IMR-90 (cell line): ENCODE data around the gene CBX6. TPM values are rescaled to one million over a fixed set of nuclear protein-coding genes. Genes with fewer than 3 reads are reported as not detected.

ENCODE experiments used
- ATAC-seq: fragments of 200-7000 bp; cut with Tn5 transposase; 2 replicates; pipeline ENCODE4 v1.9.1; 2020; ENCODE audit warnings: low read depth, mild to moderate bottlenecking, moderate library complexity
- BruUV-seq: library from RNA; stranded (reverse); fragments of 400-500 nt; replicated peaks from 2 replicates; lab custom pipeline; 2021; lab: Mats Ljungman, UMichigan
- CTCF ChIA-PET: fragments of 300-600 bp; formaldehyde crosslinking; extraction: SDS; loops from one replicate; lab custom pipeline; 2021; ENCODE audit warnings: antibody characterized with exemption; lab: Yijun Ruan, JAX
- POLR2A ChIA-PET: fragments of 300-600 bp; sonication (Branson Sonifier 250); formaldehyde crosslinking; loops from one replicate; lab custom pipeline; 2022; ENCODE audit warnings: antibody characterized with exemption; ENCODE audit not compliant: unreplicated experiment; lab: Charles Lee
- DNase-seq: peaks from one replicate; pipeline ENCODE4 v3.0.0; 2013
- H2AFZ ChIP-seq: replicated peaks from 2 replicates; pipeline ENCODE3; 2013; ENCODE audit warnings: low read length, mild to moderate bottlenecking; ENCODE audit not compliant: poor library complexity
- H2AK5ac ChIP-seq: 2 replicates; pipeline ENCODE4 v1.6.1; 2013; ENCODE audit warnings: low read depth, low read length, inconsistent platforms
- H2AK9ac ChIP-seq: replicated peaks from 2 replicates; pipeline ENCODE3; 2013; ENCODE audit warnings: mild to moderate bottlenecking, low read depth, low read length, moderate library complexity; ENCODE audit not compliant: poor library complexity
- H2BK120ac ChIP-seq: 2 replicates; pipeline ENCODE4 v1.6.1; 2013; ENCODE audit warnings: low read depth, low read length, inconsistent platforms
- H2BK15ac ChIP-seq: 3 replicates; pipeline ENCODE4 v1.6.1; 2013; ENCODE audit warnings: low read depth, low read length, inconsistent platforms
- H2BK20ac ChIP-seq: 2 replicates; pipeline ENCODE4 v1.6.1; 2013; ENCODE audit warnings: low read depth, mild to moderate bottlenecking, inconsistent platforms, low read length, moderate library complexity
- H2BK5ac ChIP-seq: 2 replicates; pipeline ENCODE4 v1.6.1; 2013; ENCODE audit warnings: mild to moderate bottlenecking, low read depth, low read length, inconsistent platforms; ENCODE audit not compliant: poor library complexity, severe bottlenecking
- H3K14ac ChIP-seq: replicated peaks from 2 replicates; pipeline ENCODE4 v1.6.1; 2013; ENCODE audit warnings: low read depth, low read length, inconsistent platforms
- H3K18ac ChIP-seq: 2 replicates; pipeline ENCODE4 v1.6.1; 2013; ENCODE audit warnings: low read depth, low read length, control low read depth
- H3K23ac ChIP-seq: 2 replicates; pipeline ENCODE4 v1.6.1; 2013; ENCODE audit warnings: low read depth, low read length, inconsistent platforms
- H3K27ac ChIP-seq: 2 replicates; pipeline ENCODE4 v1.5.1; 2013; ENCODE audit warnings: mild to moderate bottlenecking, control low read depth, low read length; ENCODE audit not compliant: insufficient read depth
- H3K27me3 ChIP-seq: 2 replicates; pipeline ENCODE4 v1.6.1; 2013; ENCODE audit warnings: low read length; ENCODE audit not compliant: control insufficient read depth, insufficient read depth
- H3K36me3 ChIP-seq: 2 replicates; pipeline ENCODE4 v1.6.1; 2013; ENCODE audit warnings: low read length, mixed read lengths; ENCODE audit not compliant: control insufficient read depth, insufficient read depth
- H3K4ac ChIP-seq: 2 replicates; pipeline ENCODE4 v1.6.1; 2013; ENCODE audit warnings: low read depth, low read length, inconsistent platforms
- H3K4me1 ChIP-seq: 2 replicates; pipeline ENCODE4 v1.6.1; 2013; ENCODE audit warnings: low read length, mixed read lengths; ENCODE audit not compliant: control insufficient read depth, insufficient read depth
- H3K4me2 ChIP-seq: 2 replicates; pipeline ENCODE4 v1.6.1; 2013; ENCODE audit warnings: low read depth, mild to moderate bottlenecking, control low read depth, low read length, moderate library complexity
- H3K4me3 ChIP-seq: 2 replicates; pipeline ENCODE4 v1.5.1; 2013; ENCODE audit warnings: low read depth, mild to moderate bottlenecking, control low read depth, low read length, moderate library complexity; ENCODE audit not compliant: insufficient read depth
- H3K56ac ChIP-seq: 2 replicates; pipeline ENCODE4 v1.6.1; 2013; ENCODE audit warnings: low read length, inconsistent platforms; ENCODE audit not compliant: insufficient read depth; ENCODE audit errors: extremely low read depth
- H3K79me1 ChIP-seq, 2 experiments: 2 replicates each; pipeline ENCODE4 v1.6.1; 2013; ENCODE audit warnings: low read length in 2 of 2, inconsistent platforms in 1 of 2, low read depth in 1 of 2
- H3K9ac ChIP-seq: 2 replicates; pipeline ENCODE4 v1.6.1; 2013; ENCODE audit warnings: low read depth, low read length, control low read depth
- H3K9me1 ChIP-seq: 2 replicates; pipeline ENCODE4 v1.6.1; 2013; ENCODE audit warnings: low read length, inconsistent platforms; ENCODE audit not compliant: insufficient read depth
- H3K9me3 ChIP-seq: 2 replicates; pipeline ENCODE4 v1.6.1; 2013; ENCODE audit warnings: low read length; ENCODE audit not compliant: control insufficient read depth, insufficient read depth
- H4K20me1 ChIP-seq: 2 replicates; pipeline ENCODE4 v1.6.1; 2013; ENCODE audit warnings: low read length, inconsistent platforms; ENCODE audit not compliant: insufficient read depth
- H4K5ac ChIP-seq: 2 replicates; pipeline ENCODE4 v1.6.1; 2013; ENCODE audit warnings: mild to moderate bottlenecking, low read depth, low read length, control low read depth
- H4K8ac ChIP-seq, 2 experiments: 2 replicates each; pipeline ENCODE4 v1.6.1; 2013; ENCODE audit warnings: low read depth in 2 of 2, low read length in 2 of 2, control low read depth in 1 of 2, inconsistent platforms in 1 of 2
- H4K91ac ChIP-seq: 2 replicates; pipeline ENCODE4 v1.6.1; 2013; ENCODE audit warnings: low read depth, low read length, inconsistent platforms; ENCODE audit not compliant: insufficient read depth
- BHLHE40 ChIP-seq: fragments of 150-350 bp; IDR thresholded peaks from 2 replicates; pipeline ENCODE4 v1.6.1; 2016; ENCODE audit warnings: mild to moderate bottlenecking, low read depth, low read length
- CEBPB ChIP-seq: IDR thresholded peaks from 2 replicates; pipeline ENCODE4 v1.6.1; 2012; ENCODE audit warnings: low read depth, low read length, improper control_type of control experiment
- CHD1 ChIP-seq: IDR thresholded peaks from 2 replicates; pipeline ENCODE4 v1.6.1; 2012; ENCODE audit warnings: low read depth, low read length, improper control_type of control experiment
- FOS ChIP-seq: fragments of 150-350 bp; IDR thresholded peaks from 2 replicates; pipeline ENCODE4 v1.6.1; 2016; ENCODE audit warnings: low read depth, low read length
- MAZ ChIP-seq: IDR thresholded peaks from 2 replicates; pipeline ENCODE4 v1.6.1; 2012; ENCODE audit warnings: low read depth, mild to moderate bottlenecking, low read length, improper control_type of control experiment, moderate library complexity, borderline replicate concordance
- MXI1 ChIP-seq: IDR thresholded peaks from 2 replicates; pipeline ENCODE4 v1.6.1; 2012; ENCODE audit warnings: low read depth, mild to moderate bottlenecking, low read length, moderate library complexity, borderline replicate concordance
- NFE2L2 ChIP-seq: fragments of 150-350 bp; IDR thresholded peaks from 2 replicates; pipeline ENCODE4 v1.6.1; 2016; ENCODE audit warnings: low read depth, mild to moderate bottlenecking, low read length
- POLR2A ChIP-seq: IDR thresholded peaks from 2 replicates; pipeline ENCODE4 v1.6.1; 2012; ENCODE audit warnings: mild to moderate bottlenecking, low read depth, low read length
- RAD21 ChIP-seq: IDR thresholded peaks from 2 replicates; pipeline ENCODE4 v1.6.1; 2012; ENCODE audit warnings: low read length, improper control_type of control experiment
- RCOR1 ChIP-seq: IDR thresholded peaks from 2 replicates; pipeline ENCODE4 v1.6.1; 2012; ENCODE audit warnings: mild to moderate bottlenecking, low read length, improper control_type of control experiment; ENCODE audit not compliant: insufficient replicate concordance
- SMC3 ChIP-seq: fragments of 150-350 bp; IDR thresholded peaks from 2 replicates; pipeline ENCODE4 v1.6.1; 2016; ENCODE audit warnings: low read depth, mild to moderate bottlenecking, antibody characterized with exemption, low read length, moderate library complexity
- WGBS, 2 experiments: methylation state at CpG; one replicate each; pipeline versions ENCODE4 v1.1.5 to v1.1.7; 2013; ENCODE audit warnings: missing lambda C conversion rate in 2 of 2; ENCODE audit not compliant: insufficient read length in 1 of 2; ENCODE audit errors: extremely low coverage in 2 of 2; 5-methylcytosine and 5-hydroxymethylcytosine counted together
- dilution Hi-C: fragments of 300-500 bp; cut with HindIII; formaldehyde crosslinking; loops from one replicate; pipeline ENCODE4 v1.14.3; 2018; ENCODE audit warnings: low sequenced_read_pairs; ENCODE audit not compliant: unreplicated experiment
- in situ Hi-C: fragments of 300-500 bp; cut with MboI; formaldehyde crosslinking; loops from 3 replicates; pipeline ENCODE4 v1.14.3; 2019; ENCODE audit warnings: low sequenced_read_pairs, inconsistent platforms, mixed read lengths
- intact Hi-C: fragments of 100-400 bp; cut with micrococcal nuclease; formaldehyde crosslinking; loops from 2 replicates; pipeline ENCODE4 v1.10.0; 2022
- polyA plus RNA-seq, 3 experiments: library from polyadenylated mRNA; depleted of rRNA; stranded (reverse); fragments of >200 nt; gene quantifications; 2 replicates each; pipeline ENCODE4 v1.2.3, GENCODE V29; 2012; ENCODE audit warnings: low replicate concordance in 1 of 3
- total RNA-seq: library from RNA; depleted of rRNA; stranded (reverse); fragments of >200 nt; gene quantifications from 2 replicates; pipeline ENCODE4 v1.2.3, GENCODE V29; 2012
- TF ChIP-seq, protein P1 (sequence below): fragments of 150-350 bp; IDR thresholded peaks from 2 replicates; pipeline ENCODE4 v1.6.1; 2017; ENCODE audit warnings: mild to moderate bottlenecking, antibody characterized with exemption, low read length, low read depth
- TF ChIP-seq, protein P2 (sequence below): conservative IDR thresholded peaks from 2 replicates; pipeline ENCODE4 v1.5.1; 2012; ENCODE audit warnings: mild to moderate bottlenecking, low read depth, low read length, improper control_type of control experiment

Gene CBX6
- total and polyA plus RNA-seq, 2 of the 4 experiments (the other 2 are of a cell fraction), result 15.2 to 19.0 TPM

DNA sequence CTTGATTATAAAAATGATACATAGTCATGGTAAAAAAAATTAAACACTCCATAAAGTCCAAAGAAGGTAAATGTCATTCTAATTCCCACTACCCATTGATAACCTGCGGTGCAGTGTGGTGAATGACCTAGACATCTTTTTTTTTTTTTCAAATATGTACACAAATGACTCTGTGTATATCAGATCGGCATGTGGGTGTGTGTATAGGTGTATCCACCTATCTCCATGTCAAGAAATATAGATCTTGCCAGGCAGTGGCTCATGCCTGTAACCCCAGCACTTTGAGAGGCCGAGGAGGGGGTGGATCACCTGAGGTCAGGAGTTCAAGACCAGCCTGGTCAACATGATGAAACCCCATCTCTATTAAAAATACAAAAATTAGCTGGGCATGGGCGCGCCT is 18.4 kb upstream of the CBX6 start:
- CTCF ChIA-PET, result no interaction called here
- no peak for DNase-seq
- POLR2A ChIA-PET, result no interaction called here

More for the DNA sequence above, 18.4 kb upstream of the CBX6 start:
- Histone ChIP-seq H2BK15ac (no peak overlapping the region), H3K9me3 (no peaks in the 10 kb centered on the region), H2AK9ac (no peak overlapping the region), H2AFZ (no peak overlapping the region), H4K91ac (no peak overlapping the region), H3K4me1 (no peaks in the 10 kb centered on the region), H3K27ac (no peak overlapping the region), H3K27me3 (peaks cover 11% of the 10 kb centered on the region), H3K36me3 (no peaks in the 10 kb centered on the region), H3K9me1 (no peaks in the 10 kb centered on the region), H2BK120ac (no peak overlapping the region), H3K14ac (no peak overlapping the region), H3K4me2 (no peak overlapping the region), H3K4me3 (no peak overlapping the region), H4K20me1 (no peaks in the 10 kb centered on the region), H3K79me1 (no peaks in the 10 kb centered on the region), H3K9ac (no peak overlapping the region), H3K56ac (no peak overlapping the region), H3K23ac (no peak overlapping the region), H4K5ac (no peak overlapping the region), H3K18ac (no peak overlapping the region), H2BK20ac (no peak overlapping the region), H3K4ac (no peak overlapping the region), H2AK5ac (no peak overlapping the region), H2BK5ac (no peak overlapping the region), H4K8ac (no peak overlapping the region)
- ATAC-seq, result no peak
- TF ChIP-seq CHD1, result no peak
- no peak for TF ChIP-seq FOS
- TF ChIP-seq, protein P1, sequence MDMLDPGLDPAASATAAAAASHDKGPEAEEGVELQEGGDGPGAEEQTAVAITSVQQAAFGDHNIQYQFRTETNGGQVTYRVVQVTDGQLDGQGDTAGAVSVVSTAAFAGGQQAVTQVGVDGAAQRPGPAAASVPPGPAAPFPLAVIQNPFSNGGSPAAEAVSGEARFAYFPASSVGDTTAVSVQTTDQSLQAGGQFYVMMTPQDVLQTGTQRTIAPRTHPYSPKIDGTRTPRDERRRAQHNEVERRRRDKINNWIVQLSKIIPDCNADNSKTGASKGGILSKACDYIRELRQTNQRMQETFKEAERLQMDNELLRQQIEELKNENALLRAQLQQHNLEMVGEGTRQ, result no peak
- no peak for TF ChIP-seq MAZ
- TF ChIP-seq POLR2A, result no peak
- TF ChIP-seq, protein P2, sequence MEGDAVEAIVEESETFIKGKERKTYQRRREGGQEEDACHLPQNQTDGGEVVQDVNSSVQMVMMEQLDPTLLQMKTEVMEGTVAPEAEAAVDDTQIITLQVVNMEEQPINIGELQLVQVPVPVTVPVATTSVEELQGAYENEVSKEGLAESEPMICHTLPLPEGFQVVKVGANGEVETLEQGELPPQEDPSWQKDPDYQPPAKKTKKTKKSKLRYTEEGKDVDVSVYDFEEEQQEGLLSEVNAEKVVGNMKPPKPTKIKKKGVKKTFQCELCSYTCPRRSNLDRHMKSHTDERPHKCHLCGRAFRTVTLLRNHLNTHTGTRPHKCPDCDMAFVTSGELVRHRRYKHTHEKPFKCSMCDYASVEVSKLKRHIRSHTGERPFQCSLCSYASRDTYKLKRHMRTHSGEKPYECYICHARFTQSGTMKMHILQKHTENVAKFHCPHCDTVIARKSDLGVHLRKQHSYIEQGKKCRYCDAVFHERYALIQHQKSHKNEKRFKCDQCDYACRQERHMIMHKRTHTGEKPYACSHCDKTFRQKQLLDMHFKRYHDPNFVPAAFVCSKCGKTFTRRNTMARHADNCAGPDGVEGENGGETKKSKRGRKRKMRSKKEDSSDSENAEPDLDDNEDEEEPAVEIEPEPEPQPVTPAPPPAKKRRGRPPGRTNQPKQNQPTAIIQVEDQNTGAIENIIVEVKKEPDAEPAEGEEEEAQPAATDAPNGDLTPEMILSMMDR, result no peak
- TF ChIP-seq NFE2L2, result no peak
- no peak for TF ChIP-seq RCOR1
- no peak for TF ChIP-seq RAD21
- TF ChIP-seq BHLHE40, result no peak
- TF ChIP-seq CEBPB, result no peak
- TF ChIP-seq MXI1, result no peak
- no peak for TF ChIP-seq SMC3
- no TSS peak for BruUV-seq
- in situ Hi-C loops, result no loop called here
- intact Hi-C loops, result no loop called here
- no CpG with 5 or more reads among the region's 5 CpGs for WGBS, 2 experiments
- dilution Hi-C loops, result no loop called here
